Pancreas (tissue), 10 donors: ENCODE data around the gene LRRIQ4. TPM values are rescaled to one million over a fixed set of nuclear protein-coding genes. Genes with fewer than 3 reads are reported as not detected.

Source experiments
- ATAC-seq, 4 donors: fragments of 200-7000 bp; cut with Tn5 transposase; one replicate each; pipeline versions ENCODE4 v1.8.0 to v1.9.1; 2020; ENCODE audit warnings: mild to moderate bottlenecking in 4 of 4, moderate library complexity in 4 of 4
- DNase-seq, 6 donors: peaks; one replicate each; pipeline ENCODE4 v3.0.0-alpha.2; 2020
- FAIRE-seq: peaks from 2 replicates; lab custom pipeline; 2012; peaks lifted over from hg19 to GRCh38; lab: Jason Lieb, UNC
- H3K27ac ChIP-seq, 4 donors: fragments of 200-600 bp; sonication (generic); 1 replicate in 3 of 4; 2 replicates in 1 of 4; pipeline versions ENCODE4 v1.5.0 to v1.8.0; 2020
- H3K27me3 ChIP-seq, 4 donors: fragments of 200-600 bp; one replicate each; pipeline ENCODE4 v1.8.0; 2021
- H3K36me3 ChIP-seq, 3 donors: fragments of 200-600 bp; sonication (generic) in 1 of 3; one replicate each; pipeline versions ENCODE4 v1.5.0 to v1.8.0; 2020 to 2021
- H3K4me1 ChIP-seq, 3 donors: fragments of 200-600 bp; one replicate each; pipeline ENCODE4 v1.8.0; 2021
- H3K4me3 ChIP-seq, 4 donors: fragments of 200-600 bp; sonication (generic) in 2 of 4; one replicate each; pipeline versions ENCODE4 v1.5.0 to v1.8.0; 2020 to 2021
- H3K9me3 ChIP-seq, 4 donors: fragments of 200-600 bp; one replicate each; pipeline ENCODE4 v1.8.0; 2021
- WGBS, 2 donors: extraction: QIAGEN DNeasy Blood & Tissue Kit; methylation state at CpG; one replicate each; pipeline ENCODE4 v1.1.7; 2013; 5-methylcytosine and 5-hydroxymethylcytosine counted together
- intact Hi-C, 3 donors: fragments of 100-400 bp; cut with DNase I; formaldehyde crosslinking; loops; one replicate each; pipeline versions ENCODE4 v1.11.1 to v1.14.2; 2022
- polyA plus RNA-seq, 2 donors: library from polyadenylated mRNA; stranded (reverse); fragments of 200-250 nt; gene quantifications; one replicate each; pipeline ENCODE4 v1.2.3, GENCODE V29; 2013
- total RNA-seq, 6 donors: library from RNA; stranded (reverse); fragmentation: NEBNext Ultra II Directional in 4 of 6; extraction: Animal tissue kit (Norgen Biotek cat#: 25700) in 4 of 6; gene quantifications; one replicate each; pipeline versions ENCODE4 v1.2.1 to v1.2.4, GENCODE V29; 2021 to 2023
- TF ChIP-seq, protein P1 (sequence below), 4 donors: fragments of 200-600 bp; sonication (generic) in 3 of 4; IDR thresholded peaks; one replicate each; pipeline versions ENCODE4 v1.5.0 to v1.8.0; 2021; ENCODE audit warnings: antibody characterized with exemption in 4 of 4
- donor health status: healthy with polysubstance abuse.
- donor health status: DM: no; HTN: no; CAD: no; lungs with moderate emphysema.
- donor health status: DM: no; HTN: no; CAD: no.
- donor health status: control.
- donor health status: control.
- donor health status: Bipolar disorder and iron deficiency.
- donor health status: DM: yes; HTN: yes; CAD: no.
- donor health status: DM: no; HTN: no; CAD: no.
- donor health status: DM: no; HTN: no; CAD: no.
- donor health status: DM: yes; HTN: yes; CAD: no.

The LRRIQ4 gene
- total and polyA plus RNA-seq, 8 donors = not detected

DNA sequence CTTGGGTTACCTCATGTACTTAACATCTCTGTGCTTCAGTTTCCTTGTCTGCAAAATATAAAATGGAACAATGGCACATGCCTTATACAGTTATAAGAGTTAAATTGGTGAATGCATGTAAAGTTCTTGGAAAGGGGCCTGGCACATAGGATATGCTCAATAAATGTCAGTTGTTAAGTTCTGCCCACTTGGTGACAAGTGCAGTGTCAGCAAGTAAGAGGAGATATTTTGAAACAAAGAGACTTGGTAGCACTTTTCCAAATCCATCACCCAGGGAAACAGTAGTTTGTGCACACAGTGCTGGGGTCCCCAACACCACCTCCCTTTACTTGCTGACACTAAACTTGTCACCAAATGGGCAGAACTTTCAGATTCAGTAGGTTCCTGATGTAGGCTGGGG, 37.9 kb downstream of the LRRIQ4 start:
- H3K9me3 ChIP-seq = no peaks in the 10 kb centered on the region
- TF ChIP-seq, protein P1, sequence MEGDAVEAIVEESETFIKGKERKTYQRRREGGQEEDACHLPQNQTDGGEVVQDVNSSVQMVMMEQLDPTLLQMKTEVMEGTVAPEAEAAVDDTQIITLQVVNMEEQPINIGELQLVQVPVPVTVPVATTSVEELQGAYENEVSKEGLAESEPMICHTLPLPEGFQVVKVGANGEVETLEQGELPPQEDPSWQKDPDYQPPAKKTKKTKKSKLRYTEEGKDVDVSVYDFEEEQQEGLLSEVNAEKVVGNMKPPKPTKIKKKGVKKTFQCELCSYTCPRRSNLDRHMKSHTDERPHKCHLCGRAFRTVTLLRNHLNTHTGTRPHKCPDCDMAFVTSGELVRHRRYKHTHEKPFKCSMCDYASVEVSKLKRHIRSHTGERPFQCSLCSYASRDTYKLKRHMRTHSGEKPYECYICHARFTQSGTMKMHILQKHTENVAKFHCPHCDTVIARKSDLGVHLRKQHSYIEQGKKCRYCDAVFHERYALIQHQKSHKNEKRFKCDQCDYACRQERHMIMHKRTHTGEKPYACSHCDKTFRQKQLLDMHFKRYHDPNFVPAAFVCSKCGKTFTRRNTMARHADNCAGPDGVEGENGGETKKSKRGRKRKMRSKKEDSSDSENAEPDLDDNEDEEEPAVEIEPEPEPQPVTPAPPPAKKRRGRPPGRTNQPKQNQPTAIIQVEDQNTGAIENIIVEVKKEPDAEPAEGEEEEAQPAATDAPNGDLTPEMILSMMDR (IDR thresholded peaks at IDR 0.05) = no peak
- no peak for FAIRE-seq
- no peak overlapping the region for H3K4me3 ChIP-seq
- no peak for DNase-seq
- intact Hi-C loops = no loop called here
- no peaks in the 10 kb centered on the region for H3K4me1 ChIP-seq
- H3K27me3 ChIP-seq = no peaks in the 10 kb centered on the region
- H3K27ac ChIP-seq = no peak overlapping the region
- H3K36me3 ChIP-seq = no peaks in the 10 kb centered on the region
- no peak for ATAC-seq

DNA sequence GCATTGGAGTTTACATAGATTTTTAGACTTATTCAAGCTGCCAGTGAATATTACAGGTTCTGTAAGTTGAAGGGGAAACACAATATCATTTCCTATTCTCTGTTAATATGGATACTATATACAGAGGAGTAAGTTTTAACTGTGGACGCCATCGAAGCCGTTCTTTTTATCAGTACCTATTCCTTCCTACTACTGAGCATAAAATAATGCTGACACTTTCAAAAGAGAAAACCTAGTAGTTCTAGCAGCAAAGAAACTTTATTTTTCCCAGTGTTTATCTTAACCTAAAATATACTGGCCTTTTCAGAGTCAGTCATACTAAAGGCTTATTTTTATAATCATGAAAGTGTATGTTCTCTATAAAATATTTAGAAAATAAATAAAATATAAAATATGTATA, 42.8 kb downstream of the LRRIQ4 start:
- WGBS, 2 donors = 83 to 84% methylated on average over 3 of the region's 3 CpGs
- intact Hi-C loops = no loop called here
- ATAC-seq (no peak), DNase-seq (no peak), FAIRE-seq (no peak)
- H3K36me3 ChIP-seq = no peaks in the 10 kb centered on the region
- no peaks in the 10 kb centered on the region for H3K9me3 ChIP-seq
- no peak overlapping the region for H3K4me3 ChIP-seq
- TF ChIP-seq, protein P1 (IDR thresholded peaks at IDR 0.05) = no peak
- H3K4me1 ChIP-seq = no peaks in the 10 kb centered on the region
- no peak overlapping the region for H3K27ac ChIP-seq
- no peaks in the 10 kb centered on the region for H3K27me3 ChIP-seq

DNA sequence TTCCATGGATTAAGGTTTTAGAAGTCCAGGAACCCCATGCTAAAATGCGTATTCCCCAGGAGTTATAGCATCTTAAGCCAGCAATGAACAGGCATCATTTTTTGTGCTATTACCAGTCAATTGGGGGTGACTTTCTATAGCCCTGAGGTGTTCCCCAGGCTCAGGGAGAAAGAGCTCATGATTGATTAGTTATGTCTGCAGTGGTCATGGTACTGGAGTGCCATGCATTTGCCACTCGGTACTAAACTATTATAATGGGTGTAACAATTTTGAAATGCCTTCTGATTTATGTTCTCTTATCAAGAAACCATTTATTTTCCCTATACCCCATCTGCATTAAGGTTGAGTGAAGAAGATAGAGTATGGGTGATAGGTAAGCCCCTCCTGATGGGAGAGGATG, 45.1 kb downstream of the LRRIQ4 start:
- intact Hi-C loops = no loop called here

DNA sequence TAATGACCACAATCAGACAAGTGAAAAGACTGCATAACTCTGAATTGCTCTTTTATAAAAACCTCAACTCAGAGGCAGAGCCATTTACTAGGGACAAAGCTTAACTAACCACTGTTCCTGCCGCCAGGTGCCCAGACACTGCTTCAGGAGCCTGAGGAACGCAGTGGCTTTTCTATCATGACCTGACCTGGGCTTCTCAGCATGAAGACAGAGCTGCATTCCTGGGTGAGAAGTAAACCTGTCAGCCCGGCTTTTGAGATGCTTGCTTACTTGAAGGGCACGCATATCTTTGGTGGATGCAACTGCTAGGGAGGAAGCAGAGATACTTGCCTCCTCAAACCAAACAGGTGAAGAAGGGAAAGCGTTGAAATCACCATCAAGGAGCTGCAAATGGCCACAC, 49.2 kb downstream of the LRRIQ4 start:
- 75 to 77% methylated on average over 5 of the region's 5 CpGs for WGBS, 2 donors
- intact Hi-C loops = no loop called here
- no peak for FAIRE-seq

More for the DNA sequence above, 45.1 kb downstream of the LRRIQ4 start:
- H3K9me3 ChIP-seq = no peaks in the 10 kb centered on the region
- WGBS, 2 donors = 59 to 73% methylated on average over 2 of the region's 2 CpGs
- ATAC-seq = no peak
- H3K4me1 ChIP-seq = no peaks in the 10 kb centered on the region
- no peak overlapping the region for H3K4me3 ChIP-seq
- no peak for FAIRE-seq
- H3K27me3 ChIP-seq = no peaks in the 10 kb centered on the region
- no peaks in the 10 kb centered on the region for H3K36me3 ChIP-seq
- TF ChIP-seq, protein P1 (IDR thresholded peaks at IDR 0.05) = no peak
- DNase-seq = no peak
- no peak overlapping the region for H3K27ac ChIP-seq

GRCh38 chr3:169863458-169863899, 50.8 kb downstream of the LRRIQ4 start:
- Histone ChIP-seq H3K4me3 (no peak overlapping the region), H3K36me3 (no peaks in the 10 kb centered on the region), H3K4me1 (no peaks in the 10 kb centered on the region), H3K27me3 (no peaks in the 10 kb centered on the region), H3K9me3 (no peaks in the 10 kb centered on the region), H3K27ac (no peak overlapping the region)
- DNase-seq = peak in 5 of 6 donors; percentile 33 to 82 (median 48)
- TF ChIP-seq, protein P1 (IDR thresholded peaks at IDR 0.05) = peak; percentile 70 to 83 (median 80)
- 2 to 3% methylated on average over 6 of the region's 6 CpGs for WGBS, 2 donors
- ATAC-seq = peak; percentile 88 to 100 (median 96)
- FAIRE-seq = no peak
- intact Hi-C loops = no loop called here

More for the DNA sequence above, 49.2 kb downstream of the LRRIQ4 start:
- Histone ChIP-seq H3K4me3 (no peak overlapping the region), H3K36me3 (no peaks in the 10 kb centered on the region), H3K4me1 (no peaks in the 10 kb centered on the region), H3K9me3 (no peaks in the 10 kb centered on the region), H3K27ac (no peak overlapping the region), H3K27me3 (no peaks in the 10 kb centered on the region)
- DNase-seq (no peak), ATAC-seq (no peak)
- TF ChIP-seq, protein P1 (IDR thresholded peaks at IDR 0.05) = no peak
